ENCODE measurements around the gene CLDN14. TPM values are rescaled to one million over a fixed set of nuclear protein-coding genes. Genes with fewer than 3 reads are reported as not detected.

CLDN14 gene
- total RNA-seq, 2 experiments from 2014 or later, result not detected

DNA sequence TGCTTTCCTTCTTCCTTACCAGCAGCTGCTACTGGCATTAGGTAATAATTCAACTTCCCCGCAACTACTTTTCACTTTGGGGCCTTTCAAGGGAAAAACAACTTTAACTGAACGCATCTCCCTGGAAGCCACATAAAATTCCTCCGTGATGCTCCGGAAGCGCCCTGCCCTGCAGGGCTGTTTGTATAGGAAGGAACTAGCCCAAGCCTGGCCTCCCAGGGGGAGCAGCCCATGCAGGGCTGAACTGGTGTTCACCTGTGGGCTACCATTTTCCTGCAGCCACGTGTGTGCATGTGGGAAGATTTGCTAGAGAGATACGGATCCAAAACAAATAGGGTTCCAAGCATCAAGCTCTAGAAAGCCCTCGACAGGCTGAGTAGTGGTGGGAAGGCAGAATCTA is 14.4 kb downstream of the CLDN14 start:
- CTCF ChIA-PET (ENCODE audit: unreplicated experiment), result interaction anchor here (0.5 kb wide), 1 partner anchor 36 kb away, joined by 3 read pairs; no protein-coding TSS in a partner anchor
- POLR2A ChIA-PET, result no interaction called here
- no peak for TF ChIP-seq EZH2phosphoT487 (IDR thresholded peaks at IDR 0.05; ENCODE audit: borderline replicate concordance, low read depth, low read length)
- TF ChIP-seq, protein P1, sequence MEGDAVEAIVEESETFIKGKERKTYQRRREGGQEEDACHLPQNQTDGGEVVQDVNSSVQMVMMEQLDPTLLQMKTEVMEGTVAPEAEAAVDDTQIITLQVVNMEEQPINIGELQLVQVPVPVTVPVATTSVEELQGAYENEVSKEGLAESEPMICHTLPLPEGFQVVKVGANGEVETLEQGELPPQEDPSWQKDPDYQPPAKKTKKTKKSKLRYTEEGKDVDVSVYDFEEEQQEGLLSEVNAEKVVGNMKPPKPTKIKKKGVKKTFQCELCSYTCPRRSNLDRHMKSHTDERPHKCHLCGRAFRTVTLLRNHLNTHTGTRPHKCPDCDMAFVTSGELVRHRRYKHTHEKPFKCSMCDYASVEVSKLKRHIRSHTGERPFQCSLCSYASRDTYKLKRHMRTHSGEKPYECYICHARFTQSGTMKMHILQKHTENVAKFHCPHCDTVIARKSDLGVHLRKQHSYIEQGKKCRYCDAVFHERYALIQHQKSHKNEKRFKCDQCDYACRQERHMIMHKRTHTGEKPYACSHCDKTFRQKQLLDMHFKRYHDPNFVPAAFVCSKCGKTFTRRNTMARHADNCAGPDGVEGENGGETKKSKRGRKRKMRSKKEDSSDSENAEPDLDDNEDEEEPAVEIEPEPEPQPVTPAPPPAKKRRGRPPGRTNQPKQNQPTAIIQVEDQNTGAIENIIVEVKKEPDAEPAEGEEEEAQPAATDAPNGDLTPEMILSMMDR (conservative IDR thresholded peaks at IDR 0.05; ENCODE audit: low read length), result no peak
- Histone ChIP-seq H2AFZ (ENCODE audit: low read length) (no peak overlapping the region), H3K9me2 (ENCODE audit: insufficient read depth, low read length) (no peaks in the 10 kb centered on the region), H3K9me3 (ENCODE audit: low read length) (no peaks in the 10 kb centered on the region), H4K20me1 (ENCODE audit: insufficient read depth, low read length) (no peaks in the 10 kb centered on the region), H3K36me3 (ENCODE audit: insufficient read depth, low read length) (no peaks in the 10 kb centered on the region), H3K4me1 (ENCODE audit: insufficient read depth, low read length, poor library complexity, severe bottlenecking) (no peaks in the 10 kb centered on the region), H3K4me2 (ENCODE audit: low read length) (no peak overlapping the region), H3K4me3 (ENCODE audit: low read depth, low read length, poor library complexity, severe bottlenecking) (no peak overlapping the region), H3K27ac (ENCODE audit: low read depth, low read length, poor library complexity, severe bottlenecking) (no peak overlapping the region), H3K79me2 (ENCODE audit: insufficient read depth, low read depth, low read length) (no peaks in the 10 kb centered on the region)
- intact Hi-C loops (cut with micrococcal nuclease; ENCODE audit: unreplicated experiment), result no loop called here
- no TSS peak for BruUV-seq (replicated peaks)
- no peak for DNase-seq (ENCODE audit: low spot score)

DNA sequence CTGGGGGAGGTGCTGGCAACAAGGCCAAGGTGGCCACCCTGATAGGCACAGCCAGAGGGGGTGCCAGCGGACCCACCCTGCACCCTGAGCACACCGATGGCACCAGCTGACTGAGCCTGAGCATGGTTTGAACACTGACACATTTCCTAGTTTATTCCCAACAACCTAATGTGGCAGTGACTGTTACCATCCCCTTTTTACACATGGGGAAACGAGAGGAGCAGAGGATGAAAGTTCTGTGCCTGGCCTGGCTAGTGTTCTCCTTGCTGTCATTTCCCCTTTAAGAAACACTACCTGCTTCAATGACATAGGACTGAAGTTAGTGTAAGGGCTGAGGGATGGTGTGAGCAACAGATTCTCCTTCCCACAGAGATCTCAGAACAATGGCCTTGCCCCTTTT is 15.3 kb downstream of the CLDN14 start:
- H3K4me1 ChIP-seq (ENCODE audit: insufficient read depth, low read length, poor library complexity, severe bottlenecking), result no peaks in the 10 kb centered on the region
- H2AFZ ChIP-seq (ENCODE audit: low read length), result no peak overlapping the region
- H3K36me3 ChIP-seq (ENCODE audit: insufficient read depth, low read length), result no peaks in the 10 kb centered on the region
- H4K20me1 ChIP-seq (ENCODE audit: insufficient read depth, low read length), result no peaks in the 10 kb centered on the region
- BruUV-seq (replicated peaks), result no TSS peak
- POLR2A ChIA-PET, result no interaction called here
- H3K4me2 ChIP-seq (ENCODE audit: low read length), result no peak overlapping the region
- no peak overlapping the region for H3K27ac ChIP-seq (ENCODE audit: low read depth, low read length, poor library complexity, severe bottlenecking)
- no peaks in the 10 kb centered on the region for H3K9me3 ChIP-seq (ENCODE audit: low read length)
- H3K9me2 ChIP-seq (ENCODE audit: insufficient read depth, low read length), result no peaks in the 10 kb centered on the region
- CTCF ChIA-PET (ENCODE audit: unreplicated experiment), result interaction anchor here (0.6 kb wide), 1 partner anchor 264 kb away, joined by 3 read pairs; no protein-coding TSS in a partner anchor
- no peaks in the 10 kb centered on the region for H3K79me2 ChIP-seq (ENCODE audit: insufficient read depth, low read depth, low read length)
- no peak for TF ChIP-seq EZH2phosphoT487 (IDR thresholded peaks at IDR 0.05; ENCODE audit: borderline replicate concordance, low read depth, low read length)
- TF ChIP-seq, protein P1 (conservative IDR thresholded peaks at IDR 0.05; ENCODE audit: low read length), result no peak
- intact Hi-C loops (cut with micrococcal nuclease; ENCODE audit: unreplicated experiment), result no loop called here
- DNase-seq (ENCODE audit: low spot score), result no peak
- H3K4me3 ChIP-seq (ENCODE audit: low read depth, low read length, poor library complexity, severe bottlenecking), result no peak overlapping the region

DNA sequence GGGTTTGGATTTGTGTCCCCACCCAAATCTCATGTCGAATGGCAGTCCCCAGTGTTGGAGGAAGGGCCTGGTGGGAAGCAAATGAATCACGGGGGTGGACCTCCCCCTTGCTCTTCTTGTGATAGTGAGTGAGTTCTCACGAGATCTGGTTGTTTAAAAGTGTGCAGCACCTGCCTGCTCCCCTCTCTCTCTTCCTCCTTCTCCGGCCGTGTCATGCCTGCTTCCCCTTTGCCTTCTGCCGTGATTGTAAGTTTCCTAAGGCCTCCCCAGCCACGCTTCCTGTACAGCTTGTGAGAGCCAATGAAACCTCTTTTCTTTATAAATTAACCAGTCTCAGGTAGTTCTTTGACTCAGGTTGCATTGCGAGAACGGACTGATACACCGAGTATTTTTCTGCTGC is 15.9 kb downstream of the CLDN14 start:
- intact Hi-C loops (cut with micrococcal nuclease; ENCODE audit: unreplicated experiment), result no loop called here
- no peak overlapping the region for H3K4me2 ChIP-seq (ENCODE audit: low read length)
- H4K20me1 ChIP-seq (ENCODE audit: insufficient read depth, low read length), result no peaks in the 10 kb centered on the region
- TF ChIP-seq EZH2phosphoT487 (IDR thresholded peaks at IDR 0.05; ENCODE audit: borderline replicate concordance, low read depth, low read length), result no peak
- H3K27ac ChIP-seq (ENCODE audit: low read depth, low read length, poor library complexity, severe bottlenecking), result no peak overlapping the region
- H2AFZ ChIP-seq (ENCODE audit: low read length), result no peak overlapping the region
- no TSS peak for BruUV-seq (replicated peaks)
- no peak overlapping the region for H3K4me3 ChIP-seq (ENCODE audit: low read depth, low read length, poor library complexity, severe bottlenecking)
- H3K9me2 ChIP-seq (ENCODE audit: insufficient read depth, low read length), result no peaks in the 10 kb centered on the region
- CTCF ChIA-PET (ENCODE audit: unreplicated experiment), result interaction anchor here (0.6 kb wide), 1 partner anchor 263 kb away, joined by 3 read pairs; no protein-coding TSS in a partner anchor
- no peaks in the 10 kb centered on the region for H3K36me3 ChIP-seq (ENCODE audit: insufficient read depth, low read length)
- no peaks in the 10 kb centered on the region for H3K4me1 ChIP-seq (ENCODE audit: insufficient read depth, low read length, poor library complexity, severe bottlenecking)
- no peaks in the 10 kb centered on the region for H3K9me3 ChIP-seq (ENCODE audit: low read length)
- no peaks in the 10 kb centered on the region for H3K79me2 ChIP-seq (ENCODE audit: insufficient read depth, low read depth, low read length)
- POLR2A ChIA-PET, result no interaction called here
- DNase-seq (ENCODE audit: low spot score), result no peak
